ENCODE results near the gene GP1BB. TPM values are rescaled to one million over a fixed set of nuclear protein-coding genes. Genes with fewer than 3 reads are reported as not detected.

The GP1BB gene
- total RNA-seq, 1 experiment from 2014 or later = 4.3 TPM

DNA sequence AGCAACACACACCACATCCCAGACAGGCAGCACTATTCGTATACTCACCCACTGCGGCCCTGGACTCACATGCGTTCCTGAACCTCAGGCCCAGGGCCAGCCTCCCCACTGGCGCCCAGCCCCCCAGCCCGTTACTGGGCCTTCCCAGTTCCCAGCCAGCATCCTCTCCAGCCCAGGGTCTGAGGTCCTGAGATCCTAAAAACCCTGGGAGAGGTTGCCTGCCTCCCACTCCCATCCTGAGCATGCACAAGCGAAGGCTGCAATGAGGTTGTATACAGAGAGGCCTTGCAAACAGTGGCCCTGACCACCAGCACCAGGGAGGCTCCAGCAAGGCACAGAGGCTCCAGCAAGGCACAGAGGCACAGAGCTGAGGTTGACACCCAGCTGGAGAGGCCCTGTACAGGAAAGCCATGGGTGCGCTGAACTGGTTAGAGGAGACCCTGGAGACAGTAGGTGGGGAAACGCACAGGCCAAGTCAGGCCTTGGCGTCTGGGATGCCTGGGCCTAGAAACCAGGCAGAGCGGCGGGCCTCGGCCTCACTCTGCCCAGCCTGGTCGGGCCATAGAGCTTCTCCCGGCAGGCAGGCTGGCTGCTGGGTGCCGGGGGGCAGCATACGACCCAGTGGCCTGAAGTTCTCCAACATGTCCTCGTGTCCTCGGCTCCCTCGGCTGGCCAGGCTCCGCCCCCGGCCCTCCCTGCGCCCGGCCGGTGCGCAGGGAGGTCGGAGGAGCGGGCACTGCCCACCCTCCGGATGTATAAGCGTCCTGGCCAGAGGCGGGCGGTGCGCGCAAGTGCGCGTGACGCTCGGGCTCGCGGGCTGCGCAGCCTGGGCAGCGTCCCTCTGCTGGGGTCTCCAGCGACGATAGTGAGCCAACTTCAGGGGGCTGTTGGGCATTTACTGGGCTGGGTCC is 34.9 kb downstream of the GP1BB start (continued):
- TF ChIP-seq, protein P1, sequence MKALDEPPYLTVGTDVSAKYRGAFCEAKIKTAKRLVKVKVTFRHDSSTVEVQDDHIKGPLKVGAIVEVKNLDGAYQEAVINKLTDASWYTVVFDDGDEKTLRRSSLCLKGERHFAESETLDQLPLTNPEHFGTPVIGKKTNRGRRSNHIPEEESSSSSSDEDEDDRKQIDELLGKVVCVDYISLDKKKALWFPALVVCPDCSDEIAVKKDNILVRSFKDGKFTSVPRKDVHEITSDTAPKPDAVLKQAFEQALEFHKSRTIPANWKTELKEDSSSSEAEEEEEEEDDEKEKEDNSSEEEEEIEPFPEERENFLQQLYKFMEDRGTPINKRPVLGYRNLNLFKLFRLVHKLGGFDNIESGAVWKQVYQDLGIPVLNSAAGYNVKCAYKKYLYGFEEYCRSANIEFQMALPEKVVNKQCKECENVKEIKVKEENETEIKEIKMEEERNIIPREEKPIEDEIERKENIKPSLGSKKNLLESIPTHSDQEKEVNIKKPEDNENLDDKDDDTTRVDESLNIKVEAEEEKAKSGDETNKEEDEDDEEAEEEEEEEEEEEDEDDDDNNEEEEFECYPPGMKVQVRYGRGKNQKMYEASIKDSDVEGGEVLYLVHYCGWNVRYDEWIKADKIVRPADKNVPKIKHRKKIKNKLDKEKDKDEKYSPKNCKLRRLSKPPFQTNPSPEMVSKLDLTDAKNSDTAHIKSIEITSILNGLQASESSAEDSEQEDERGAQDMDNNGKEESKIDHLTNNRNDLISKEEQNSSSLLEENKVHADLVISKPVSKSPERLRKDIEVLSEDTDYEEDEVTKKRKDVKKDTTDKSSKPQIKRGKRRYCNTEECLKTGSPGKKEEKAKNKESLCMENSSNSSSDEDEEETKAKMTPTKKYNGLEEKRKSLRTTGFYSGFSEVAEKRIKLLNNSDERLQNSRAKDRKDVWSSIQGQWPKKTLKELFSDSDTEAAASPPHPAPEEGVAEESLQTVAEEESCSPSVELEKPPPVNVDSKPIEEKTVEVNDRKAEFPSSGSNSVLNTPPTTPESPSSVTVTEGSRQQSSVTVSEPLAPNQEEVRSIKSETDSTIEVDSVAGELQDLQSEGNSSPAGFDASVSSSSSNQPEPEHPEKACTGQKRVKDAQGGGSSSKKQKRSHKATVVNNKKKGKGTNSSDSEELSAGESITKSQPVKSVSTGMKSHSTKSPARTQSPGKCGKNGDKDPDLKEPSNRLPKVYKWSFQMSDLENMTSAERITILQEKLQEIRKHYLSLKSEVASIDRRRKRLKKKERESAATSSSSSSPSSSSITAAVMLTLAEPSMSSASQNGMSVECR (CRISPR knock-in tag; IDR thresholded peaks at IDR 0.05; ENCODE audit: borderline replicate concordance) = no peak
- TF ChIP-seq SOX15 (CRISPR knock-in tag; IDR thresholded peaks at IDR 0.05) (no peak), ZNF232 (CRISPR knock-in tag; IDR thresholded peaks at IDR 0.05) (no peak), ZNF121 (CRISPR knock-in tag; IDR thresholded peaks at IDR 0.05) (no peak), JAZF1 (CRISPR knock-in tag; IDR thresholded peaks at IDR 0.05) (no peak), SMAD4 (CRISPR knock-in tag; IDR thresholded peaks at IDR 0.05) (no peak)
- TF ChIP-seq, protein P2, sequence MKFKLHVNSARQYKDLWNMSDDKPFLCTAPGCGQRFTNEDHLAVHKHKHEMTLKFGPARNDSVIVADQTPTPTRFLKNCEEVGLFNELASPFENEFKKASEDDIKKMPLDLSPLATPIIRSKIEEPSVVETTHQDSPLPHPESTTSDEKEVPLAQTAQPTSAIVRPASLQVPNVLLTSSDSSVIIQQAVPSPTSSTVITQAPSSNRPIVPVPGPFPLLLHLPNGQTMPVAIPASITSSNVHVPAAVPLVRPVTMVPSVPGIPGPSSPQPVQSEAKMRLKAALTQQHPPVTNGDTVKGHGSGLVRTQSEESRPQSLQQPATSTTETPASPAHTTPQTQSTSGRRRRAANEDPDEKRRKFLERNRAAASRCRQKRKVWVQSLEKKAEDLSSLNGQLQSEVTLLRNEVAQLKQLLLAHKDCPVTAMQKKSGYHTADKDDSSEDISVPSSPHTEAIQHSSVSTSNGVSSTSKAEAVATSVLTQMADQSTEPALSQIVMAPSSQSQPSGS (CRISPR knock-in tag; IDR thresholded peaks at IDR 0.05; ENCODE audit: borderline replicate concordance, low read depth) = no peak
- TF ChIP-seq, protein P3, sequence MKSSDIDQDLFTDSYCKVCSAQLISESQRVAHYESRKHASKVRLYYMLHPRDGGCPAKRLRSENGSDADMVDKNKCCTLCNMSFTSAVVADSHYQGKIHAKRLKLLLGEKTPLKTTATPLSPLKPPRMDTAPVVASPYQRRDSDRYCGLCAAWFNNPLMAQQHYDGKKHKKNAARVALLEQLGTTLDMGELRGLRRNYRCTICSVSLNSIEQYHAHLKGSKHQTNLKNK (CRISPR knock-in tag; IDR thresholded peaks at IDR 0.05) = no peak

DNA sequence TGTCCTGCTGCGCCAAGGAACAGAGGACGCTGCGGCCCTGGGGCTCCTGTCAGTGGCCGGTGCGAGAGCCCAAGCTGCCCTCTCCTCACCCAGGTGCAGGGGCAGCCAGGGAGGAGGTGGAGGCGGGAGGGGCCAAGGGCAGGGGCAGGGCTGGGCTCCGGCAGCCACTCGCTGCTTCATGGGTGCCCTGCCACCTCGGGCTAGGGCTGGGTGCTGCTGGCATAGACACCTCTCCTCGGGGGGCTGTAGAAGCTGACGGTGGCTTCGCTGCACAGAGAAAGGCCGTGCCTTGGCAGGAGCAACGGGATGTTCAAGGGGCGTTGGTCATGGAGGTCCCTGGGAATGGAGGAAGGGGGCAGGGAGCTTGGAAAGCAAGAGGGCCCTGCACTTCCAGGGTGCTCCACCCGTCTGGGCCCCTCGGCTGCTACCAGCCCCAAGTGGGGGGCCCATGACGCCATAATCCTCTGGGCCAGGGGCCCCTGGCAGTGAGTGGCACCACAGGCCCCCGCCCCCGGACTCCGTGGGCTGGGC is 35.6 kb downstream of the GP1BB start:
- H3K27me3 Mint-ChIP-seq (ENCODE audit: low read depth) = peaks cover 90% of the 10 kb centered on the region
- H3K9me3 Mint-ChIP-seq = no peaks in the 10 kb centered on the region
- H3K27ac Mint-ChIP-seq = no peak overlapping the region
- ChIA-PET POLR2A (no interaction called here), CTCF (interaction anchor here (0.6 to 2.3 kb wide), 4 partner anchors 13 to 444 kb away, joined by 3 to 18 read pairs (median 6); partner anchors contain the start of gene GP1BB)
- no peaks in the 10 kb centered on the region for H3K36me3 Mint-ChIP-seq
- ATAC-seq (no peak), DNase-seq (ENCODE audit: low spot score) (no peak)
- peaks cover 34% of the 10 kb centered on the region for H3K4me1 Mint-ChIP-seq
- H3K4me3 Mint-ChIP-seq = no peak overlapping the region
- TF ChIP-seq, protein P4, sequence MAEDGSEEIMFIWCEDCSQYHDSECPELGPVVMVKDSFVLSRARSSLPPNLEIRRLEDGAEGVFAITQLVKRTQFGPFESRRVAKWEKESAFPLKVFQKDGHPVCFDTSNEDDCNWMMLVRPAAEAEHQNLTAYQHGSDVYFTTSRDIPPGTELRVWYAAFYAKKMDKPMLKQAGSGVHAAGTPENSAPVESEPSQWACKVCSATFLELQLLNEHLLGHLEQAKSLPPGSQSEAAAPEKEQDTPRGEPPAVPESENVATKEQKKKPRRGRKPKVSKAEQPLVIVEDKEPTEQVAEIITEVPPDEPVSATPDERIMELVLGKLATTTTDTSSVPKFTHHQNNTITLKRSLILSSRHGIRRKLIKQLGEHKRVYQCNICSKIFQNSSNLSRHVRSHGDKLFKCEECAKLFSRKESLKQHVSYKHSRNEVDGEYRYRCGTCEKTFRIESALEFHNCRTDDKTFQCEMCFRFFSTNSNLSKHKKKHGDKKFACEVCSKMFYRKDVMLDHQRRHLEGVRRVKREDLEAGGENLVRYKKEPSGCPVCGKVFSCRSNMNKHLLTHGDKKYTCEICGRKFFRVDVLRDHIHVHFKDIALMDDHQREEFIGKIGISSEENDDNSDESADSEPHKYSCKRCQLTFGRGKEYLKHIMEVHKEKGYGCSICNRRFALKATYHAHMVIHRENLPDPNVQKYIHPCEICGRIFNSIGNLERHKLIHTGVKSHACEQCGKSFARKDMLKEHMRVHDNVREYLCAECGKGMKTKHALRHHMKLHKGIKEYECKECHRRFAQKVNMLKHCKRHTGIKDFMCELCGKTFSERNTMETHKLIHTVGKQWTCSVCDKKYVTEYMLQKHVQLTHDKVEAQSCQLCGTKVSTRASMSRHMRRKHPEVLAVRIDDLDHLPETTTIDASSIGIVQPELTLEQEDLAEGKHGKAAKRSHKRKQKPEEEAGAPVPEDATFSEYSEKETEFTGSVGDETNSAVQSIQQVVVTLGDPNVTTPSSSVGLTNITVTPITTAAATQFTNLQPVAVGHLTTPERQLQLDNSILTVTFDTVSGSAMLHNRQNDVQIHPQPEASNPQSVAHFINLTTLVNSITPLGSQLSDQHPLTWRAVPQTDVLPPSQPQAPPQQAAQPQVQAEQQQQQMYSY (CRISPR knock-in tag; IDR thresholded peaks at IDR 0.05) = no peak
- TF ChIP-seq ZNF263 (CRISPR knock-in tag; IDR thresholded peaks at IDR 0.05; ENCODE audit: low read depth) (no peak), ZNF423 (CRISPR knock-in tag; IDR thresholded peaks at IDR 0.05) (no peak), PRRX2 (CRISPR knock-in tag; IDR thresholded peaks at IDR 0.05) (no peak), TEAD4 (CRISPR knock-in tag; IDR thresholded peaks at IDR 0.05) (no peak), OVOL2 (CRISPR knock-in tag; IDR thresholded peaks at IDR 0.05; ENCODE audit: borderline replicate concordance) (no peak)
- TF ChIP-seq, protein P2 (CRISPR knock-in tag; IDR thresholded peaks at IDR 0.05; ENCODE audit: borderline replicate concordance, low read depth) = no peak
- TF ChIP-seq, protein P5, sequence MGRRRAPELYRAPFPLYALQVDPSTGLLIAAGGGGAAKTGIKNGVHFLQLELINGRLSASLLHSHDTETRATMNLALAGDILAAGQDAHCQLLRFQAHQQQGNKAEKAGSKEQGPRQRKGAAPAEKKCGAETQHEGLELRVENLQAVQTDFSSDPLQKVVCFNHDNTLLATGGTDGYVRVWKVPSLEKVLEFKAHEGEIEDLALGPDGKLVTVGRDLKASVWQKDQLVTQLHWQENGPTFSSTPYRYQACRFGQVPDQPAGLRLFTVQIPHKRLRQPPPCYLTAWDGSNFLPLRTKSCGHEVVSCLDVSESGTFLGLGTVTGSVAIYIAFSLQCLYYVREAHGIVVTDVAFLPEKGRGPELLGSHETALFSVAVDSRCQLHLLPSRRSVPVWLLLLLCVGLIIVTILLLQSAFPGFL (CRISPR knock-in tag; IDR thresholded peaks at IDR 0.05; ENCODE audit: borderline replicate concordance) = no peak
- TF ChIP-seq, protein P6, sequence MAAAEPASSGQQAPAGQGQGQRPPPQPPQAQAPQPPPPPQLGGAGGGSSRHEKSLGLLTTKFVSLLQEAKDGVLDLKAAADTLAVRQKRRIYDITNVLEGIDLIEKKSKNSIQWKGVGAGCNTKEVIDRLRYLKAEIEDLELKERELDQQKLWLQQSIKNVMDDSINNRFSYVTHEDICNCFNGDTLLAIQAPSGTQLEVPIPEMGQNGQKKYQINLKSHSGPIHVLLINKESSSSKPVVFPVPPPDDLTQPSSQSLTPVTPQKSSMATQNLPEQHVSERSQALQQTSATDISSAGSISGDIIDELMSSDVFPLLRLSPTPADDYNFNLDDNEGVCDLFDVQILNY (CRISPR knock-in tag; IDR thresholded peaks at IDR 0.05) = no peak
- TF ChIP-seq, protein P7, sequence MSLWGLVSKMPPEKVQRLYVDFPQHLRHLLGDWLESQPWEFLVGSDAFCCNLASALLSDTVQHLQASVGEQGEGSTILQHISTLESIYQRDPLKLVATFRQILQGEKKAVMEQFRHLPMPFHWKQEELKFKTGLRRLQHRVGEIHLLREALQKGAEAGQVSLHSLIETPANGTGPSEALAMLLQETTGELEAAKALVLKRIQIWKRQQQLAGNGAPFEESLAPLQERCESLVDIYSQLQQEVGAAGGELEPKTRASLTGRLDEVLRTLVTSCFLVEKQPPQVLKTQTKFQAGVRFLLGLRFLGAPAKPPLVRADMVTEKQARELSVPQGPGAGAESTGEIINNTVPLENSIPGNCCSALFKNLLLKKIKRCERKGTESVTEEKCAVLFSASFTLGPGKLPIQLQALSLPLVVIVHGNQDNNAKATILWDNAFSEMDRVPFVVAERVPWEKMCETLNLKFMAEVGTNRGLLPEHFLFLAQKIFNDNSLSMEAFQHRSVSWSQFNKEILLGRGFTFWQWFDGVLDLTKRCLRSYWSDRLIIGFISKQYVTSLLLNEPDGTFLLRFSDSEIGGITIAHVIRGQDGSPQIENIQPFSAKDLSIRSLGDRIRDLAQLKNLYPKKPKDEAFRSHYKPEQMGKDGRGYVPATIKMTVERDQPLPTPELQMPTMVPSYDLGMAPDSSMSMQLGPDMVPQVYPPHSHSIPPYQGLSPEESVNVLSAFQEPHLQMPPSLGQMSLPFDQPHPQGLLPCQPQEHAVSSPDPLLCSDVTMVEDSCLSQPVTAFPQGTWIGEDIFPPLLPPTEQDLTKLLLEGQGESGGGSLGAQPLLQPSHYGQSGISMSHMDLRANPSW (CRISPR knock-in tag; conservative IDR thresholded peaks at IDR 0.05; ENCODE audit: low read depth) = no peak

Data from WTC11 (cell line).